ENCODE measurements around the gene CISD3.
"Not testable (repeated sequence)": the region's sequence is repeated elsewhere in the genome, so short reads cannot be mapped to it uniquely, and the experiment has no call there.

Gene CISD3

GRCh38 chr17:38707678-38708351, 22.3 kb upstream of the CISD3 start:
- DNase-seq (ENCODE audit: low spot score) = no peak

GRCh38 chr17:38709104-38709820, 20.9 kb upstream of the CISD3 start:
- DNase-seq (ENCODE audit: low spot score) = no peak

GRCh38 chr17:38709864-38710603, 20.1 kb upstream of the CISD3 start:
- no peak for DNase-seq (ENCODE audit: low spot score)

GRCh38 chr17:38710604-38710962, 19.6 kb upstream of the CISD3 start:
- no peak for DNase-seq (ENCODE audit: low spot score)

- no peak for DNase-seq (ENCODE audit: low spot score)
Measured at GRCh38 chr17:38710985-38711384, 19.2 kb upstream of the CISD3 start.

GRCh38 chr17:38711792-38712571, 18.2 kb upstream of the CISD3 start:
- no peak for DNase-seq (ENCODE audit: low spot score)

- DNase-seq (ENCODE audit: low spot score) = no peak
Measured at GRCh38 chr17:38712593-38712992, 17.5 kb upstream of the CISD3 start.

GRCh38 chr17:38713456-38714075, 16.6 kb upstream of the CISD3 start:
- DNase-seq (ENCODE audit: low spot score) = no peak

GRCh38 chr17:38715216-38715943, 14.8 kb upstream of the CISD3 start:
- no peak for DNase-seq (ENCODE audit: low spot score)

- no peak for DNase-seq (ENCODE audit: low spot score)
Measured at GRCh38 chr17:38716368-38717005, 13.7 kb upstream of the CISD3 start.

GRCh38 chr17:38717139-38717745, 12.9 kb upstream of the CISD3 start:
- DNase-seq (ENCODE audit: low spot score) = no peak

GRCh38 chr17:38719289-38719942, 10.7 kb upstream of the CISD3 start:
- DNase-seq (ENCODE audit: low spot score) = no peak

GRCh38 chr17:38719943-38720641, 10.0 kb upstream of the CISD3 start:
- DNase-seq (ENCODE audit: low spot score) = no peak

- DNase-seq (ENCODE audit: low spot score) = no peak
Measured at GRCh38 chr17:38720941-38721340, 9.2 kb upstream of the CISD3 start.

- no peak for DNase-seq (ENCODE audit: low spot score)
Measured at GRCh38 chr17:38721802-38722201, 8.3 kb upstream of the CISD3 start.

- DNase-seq (ENCODE audit: low spot score) = no peak
Measured at GRCh38 chr17:38724337-38724988, 5.7 kb upstream of the CISD3 start.

GRCh38 chr17:38725066-38725465, 5.1 kb upstream of the CISD3 start:
- DNase-seq (ENCODE audit: low spot score) = no peak

GRCh38 chr17:38726145-38726544, 4.0 kb upstream of the CISD3 start:
- DNase-seq (ENCODE audit: low spot score) = not testable (repeated sequence)

- no peak for DNase-seq (ENCODE audit: low spot score)
Measured at GRCh38 chr17:38727736-38728135, 2.4 kb upstream of the CISD3 start.
